Measurements from ENCODE around the gene KIAA0825. TPM values are rescaled to one million over a fixed set of nuclear protein-coding genes. Genes with fewer than 3 reads are reported as not detected.

The KIAA0825 gene
- total RNA-seq, 2 donors from 2014 or later: 4.1 to 4.3 TPM

- Histone ChIP-seq H3K27ac (no peak overlapping the region), H3K36me3 (no peaks in the 10 kb centered on the region), H3K4me1 (ENCODE audit: control insufficient read depth in 1 of 2, low read depth in 2 of 2) (no peaks in the 10 kb centered on the region), H3K27me3 (replicated peaks; ENCODE audit: insufficient read depth) (no peaks in the 10 kb centered on the region), H3K9me3 (no peaks in the 10 kb centered on the region), H3K4me3 (no peak overlapping the region)
- ATAC-seq (ENCODE audit: insufficient number of reproducible peaks, low FRiP score, low read depth) (no peak), DNase-seq (ENCODE audit: low spot score) (no peak)
- TF ChIP-seq CTCF (IDR thresholded peaks at IDR 0.05): no peak
Observed at GRCh38 chr5:94431696-94432095, 186.7 kb downstream of the KIAA0825 start.

GRCh38 chr5:94429566-94429965 lies 188.8 kb downstream of the KIAA0825 start:
- no peak for TF ChIP-seq CTCF (IDR thresholded peaks at IDR 0.05)
- Histone ChIP-seq H3K4me3 (no peak overlapping the region), H3K9me3 (no peaks in the 10 kb centered on the region), H3K27me3 (replicated peaks; ENCODE audit: insufficient read depth) (no peaks in the 10 kb centered on the region), H3K27ac (no peak overlapping the region), H3K36me3 (no peaks in the 10 kb centered on the region), H3K4me1 (ENCODE audit: control insufficient read depth in 1 of 2, low read depth in 2 of 2) (no peaks in the 10 kb centered on the region)
- ATAC-seq (ENCODE audit: insufficient number of reproducible peaks, low FRiP score, low read depth) (no peak), DNase-seq (ENCODE audit: low spot score) (no peak)

DNA sequence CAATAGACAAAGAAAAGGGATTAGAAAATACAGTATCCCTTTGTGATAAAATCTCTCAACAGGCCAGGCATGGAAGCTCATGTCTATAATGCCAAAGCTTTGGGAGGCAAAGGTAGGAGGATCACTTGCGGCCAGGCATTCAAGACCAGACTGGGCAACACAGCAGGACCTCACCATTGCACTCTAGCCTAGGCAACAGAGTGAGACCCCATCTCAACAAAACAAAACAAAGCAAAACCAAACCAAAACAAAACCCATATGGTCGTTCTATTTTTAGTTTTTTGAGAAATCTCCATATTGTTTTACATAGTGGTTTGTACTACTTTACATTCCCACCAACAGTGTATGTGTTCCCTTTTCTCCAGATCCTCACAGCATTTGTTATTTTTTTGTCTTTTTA lies 193.0 kb downstream of the KIAA0825 start:
- no peak for TF ChIP-seq CTCF (IDR thresholded peaks at IDR 0.05)
- DNase-seq (ENCODE audit: low spot score) (no peak), ATAC-seq (ENCODE audit: insufficient number of reproducible peaks, low FRiP score, low read depth) (no peak)
- H3K4me1 ChIP-seq (ENCODE audit: control insufficient read depth in 1 of 2, low read depth in 2 of 2): no peaks in the 10 kb centered on the region
- H3K36me3 ChIP-seq: no peaks in the 10 kb centered on the region
- no peaks in the 10 kb centered on the region for H3K9me3 ChIP-seq
- H3K27ac ChIP-seq: no peak overlapping the region
- no peaks in the 10 kb centered on the region for H3K27me3 ChIP-seq (replicated peaks; ENCODE audit: insufficient read depth)
- no peak overlapping the region for H3K4me3 ChIP-seq

DNA sequence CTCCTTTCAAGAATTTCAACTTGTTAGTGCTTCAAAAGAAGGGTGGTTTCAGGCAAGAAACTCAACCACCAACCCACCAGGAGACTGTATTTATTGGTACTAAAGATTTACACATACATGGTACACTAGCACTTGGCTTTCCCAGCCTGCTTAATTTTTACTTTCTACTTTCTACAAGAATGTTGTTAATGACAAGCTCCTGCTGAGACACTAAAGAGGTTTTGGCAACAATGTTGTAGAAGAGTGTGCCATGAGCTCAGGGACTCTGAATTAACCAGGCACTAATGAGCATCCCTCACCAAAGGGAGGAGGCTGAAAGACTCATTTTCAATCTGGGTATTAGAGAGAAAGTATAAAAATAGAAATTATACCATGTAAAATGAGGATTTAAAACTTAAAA lies 195.0 kb downstream of the KIAA0825 start:
- no peak for DNase-seq (ENCODE audit: low spot score)

DNA sequence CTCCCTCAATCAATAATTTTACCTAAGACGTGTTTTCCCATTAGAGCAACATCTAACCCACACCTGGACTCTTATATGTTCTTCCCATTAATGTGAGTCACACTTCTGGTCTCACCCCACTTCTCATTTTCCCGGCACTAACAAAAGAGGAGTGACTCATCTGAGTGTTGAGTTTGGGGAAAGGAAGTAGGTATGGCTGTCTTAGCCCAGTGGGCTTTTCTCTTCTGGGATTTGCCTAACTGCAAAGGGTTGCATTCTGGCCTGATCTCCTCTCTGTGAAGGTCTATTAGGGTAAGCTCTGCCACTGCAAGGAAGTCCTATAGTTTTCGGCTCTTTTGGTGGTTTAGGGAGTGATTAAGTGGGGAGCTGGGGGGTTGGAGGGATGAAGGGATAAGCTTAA lies 195.6 kb downstream of the KIAA0825 start:
- ATAC-seq (ENCODE audit: insufficient number of reproducible peaks, low FRiP score, low read depth) (no peak), DNase-seq (ENCODE audit: low spot score) (no peak)
- Histone ChIP-seq H3K9me3 (no peaks in the 10 kb centered on the region), H3K27me3 (replicated peaks; ENCODE audit: insufficient read depth) (no peaks in the 10 kb centered on the region), H3K4me1 (ENCODE audit: control insufficient read depth in 1 of 2, low read depth in 2 of 2) (no peaks in the 10 kb centered on the region), H3K27ac (no peak overlapping the region), H3K4me3 (no peak overlapping the region), H3K36me3 (no peaks in the 10 kb centered on the region)
- TF ChIP-seq CTCF (IDR thresholded peaks at IDR 0.05): no peak

More for the DNA sequence above, 195.0 kb downstream of the KIAA0825 start:
- H3K4me3 ChIP-seq: no peak overlapping the region
- H3K4me1 ChIP-seq (ENCODE audit: control insufficient read depth in 1 of 2, low read depth in 2 of 2): no peaks in the 10 kb centered on the region
- no peak for ATAC-seq (ENCODE audit: insufficient number of reproducible peaks, low FRiP score, low read depth)
- no peak overlapping the region for H3K27ac ChIP-seq
- no peak for TF ChIP-seq CTCF (IDR thresholded peaks at IDR 0.05)
- no peaks in the 10 kb centered on the region for H3K27me3 ChIP-seq (replicated peaks; ENCODE audit: insufficient read depth)
- no peaks in the 10 kb centered on the region for H3K9me3 ChIP-seq
- no peaks in the 10 kb centered on the region for H3K36me3 ChIP-seq

Measured in thoracic aorta (tissue), 2 donors.